Hematopoietic multipotent progenitor cell treated with erythropoietin and hydrocortisone succinate and interleukin-3 and kit ligand, for 15 days (in vitro differentiated cells): ENCODE measurements around the gene TBL1XR1.
"Not testable (repeated sequence)": the region's sequence is repeated elsewhere in the genome, so short reads cannot be mapped to it uniquely, and the experiment has no call there.

ENCODE experiments used
- DNase-seq: peaks from one replicate; pipeline ENCODE4 v3.0.0-alpha.2; 2015; ENCODE audit warnings: low spot score

TBL1XR1 gene

GRCh38 chr3:177141471-177141870 is 55.8 kb downstream of the TBL1XR1 start:
- DNase-seq: no peak

GRCh38 chr3:177139220-177139619 is 58.1 kb downstream of the TBL1XR1 start:
- not testable (repeated sequence) for DNase-seq

GRCh38 chr3:177137774-177138705 is 59.2 kb downstream of the TBL1XR1 start:
- DNase-seq: no peak

- DNase-seq: no peak
Observed at GRCh38 chr3:177136741-177137140, 60.5 kb downstream of the TBL1XR1 start.

GRCh38 chr3:177135841-177136492 is 61.3 kb downstream of the TBL1XR1 start:
- DNase-seq: no peak

- no peak for DNase-seq
Observed at GRCh38 chr3:177134816-177135210, 62.5 kb downstream of the TBL1XR1 start.

GRCh38 chr3:177133860-177134815 is 63.1 kb downstream of the TBL1XR1 start:
- no peak for DNase-seq

GRCh38 chr3:177131927-177132636 is 65.2 kb downstream of the TBL1XR1 start:
- DNase-seq: no peak

- DNase-seq: no peak
Observed at GRCh38 chr3:177127008-177127407, 70.3 kb downstream of the TBL1XR1 start.

GRCh38 chr3:177126015-177126773 is 71.1 kb downstream of the TBL1XR1 start:
- DNase-seq: no peak

GRCh38 chr3:177124882-177125281 is 72.4 kb downstream of the TBL1XR1 start:
- no peak for DNase-seq

- DNase-seq: no peak
Observed at GRCh38 chr3:177123822-177124221, 73.5 kb downstream of the TBL1XR1 start.

GRCh38 chr3:177122183-177122856 is 75.0 kb downstream of the TBL1XR1 start:
- no peak for DNase-seq

- no peak for DNase-seq
Observed at GRCh38 chr3:177119829-177120228, 77.5 kb downstream of the TBL1XR1 start.

- no peak for DNase-seq
Observed at GRCh38 chr3:177114253-177114652, 83.0 kb downstream of the TBL1XR1 start.

GRCh38 chr3:177111541-177111949 is 85.7 kb downstream of the TBL1XR1 start:
- no peak for DNase-seq

GRCh38 chr3:177110895-177111294 is 86.4 kb downstream of the TBL1XR1 start:
- no peak for DNase-seq

GRCh38 chr3:177110386-177110785 is 86.9 kb downstream of the TBL1XR1 start:
- no peak for DNase-seq

GRCh38 chr3:177109688-177110330 is 87.5 kb downstream of the TBL1XR1 start:
- no peak for DNase-seq

- no peak for DNase-seq
Observed at GRCh38 chr3:177108648-177109047, 88.6 kb downstream of the TBL1XR1 start.
